ENCODE results near the gene SNAPIN.

DNA sequence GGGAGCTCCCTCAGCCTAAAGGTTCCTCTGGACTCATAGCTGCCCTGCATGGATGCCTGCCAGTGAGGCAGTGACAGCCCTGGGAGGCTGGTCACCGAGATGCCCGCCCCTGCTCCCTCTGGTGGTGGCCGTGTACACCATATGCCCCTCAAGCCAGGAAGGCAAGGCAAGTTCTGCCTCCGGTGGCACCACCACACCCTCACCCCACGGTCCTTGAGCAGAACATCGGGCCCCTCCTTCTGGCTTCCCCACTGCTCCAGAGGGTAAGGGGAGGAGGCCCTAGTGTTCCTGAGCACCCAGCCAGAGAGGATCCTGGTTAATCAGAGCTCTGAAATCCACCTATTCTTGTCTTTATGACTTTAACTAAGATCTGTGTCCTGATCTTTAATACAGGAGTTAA is 40.8 kb upstream of the SNAPIN start:
- TF ChIP-seq POLR2AphosphoS5 (IDR thresholded peaks at IDR 0.05; ENCODE audit: low read depth, low read length) (no peak), SIN3A (IDR thresholded peaks at IDR 0.05; ENCODE audit: borderline replicate concordance, low read depth, low read length) (peak; percentile 49; the same call in 1 of the 2 replicates)
- TF ChIP-seq, protein P1, sequence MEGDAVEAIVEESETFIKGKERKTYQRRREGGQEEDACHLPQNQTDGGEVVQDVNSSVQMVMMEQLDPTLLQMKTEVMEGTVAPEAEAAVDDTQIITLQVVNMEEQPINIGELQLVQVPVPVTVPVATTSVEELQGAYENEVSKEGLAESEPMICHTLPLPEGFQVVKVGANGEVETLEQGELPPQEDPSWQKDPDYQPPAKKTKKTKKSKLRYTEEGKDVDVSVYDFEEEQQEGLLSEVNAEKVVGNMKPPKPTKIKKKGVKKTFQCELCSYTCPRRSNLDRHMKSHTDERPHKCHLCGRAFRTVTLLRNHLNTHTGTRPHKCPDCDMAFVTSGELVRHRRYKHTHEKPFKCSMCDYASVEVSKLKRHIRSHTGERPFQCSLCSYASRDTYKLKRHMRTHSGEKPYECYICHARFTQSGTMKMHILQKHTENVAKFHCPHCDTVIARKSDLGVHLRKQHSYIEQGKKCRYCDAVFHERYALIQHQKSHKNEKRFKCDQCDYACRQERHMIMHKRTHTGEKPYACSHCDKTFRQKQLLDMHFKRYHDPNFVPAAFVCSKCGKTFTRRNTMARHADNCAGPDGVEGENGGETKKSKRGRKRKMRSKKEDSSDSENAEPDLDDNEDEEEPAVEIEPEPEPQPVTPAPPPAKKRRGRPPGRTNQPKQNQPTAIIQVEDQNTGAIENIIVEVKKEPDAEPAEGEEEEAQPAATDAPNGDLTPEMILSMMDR (IDR thresholded peaks at IDR 0.05), result peak; percentile 81
